MM.1S (cell line): Measurements from ENCODE around the gene ABL2.
A peak's percentile ranks its signal among the peaks of the same experiment; 100 is the strongest.

Source experiments
- DNase-seq: peaks from one replicate; pipeline ENCODE4 v3.0.0-alpha.2; 2015
- H2AFZ ChIP-seq: fragments of 300-600 bp; sonication (generic); 2 replicates; pipeline ENCODE4 v1.6.0; 2016; ENCODE audit warnings: antibody characterized with exemption, low read length
- H3F3A ChIP-seq: fragments of 300-600 bp; sonication (generic); 2 replicates; pipeline ENCODE4 v1.6.1; 2016; ENCODE audit warnings: mild to moderate bottlenecking, antibody characterized with exemption, low read length, moderate library complexity, mixed read lengths; ENCODE audit not compliant: insufficient read depth
- H3K27ac ChIP-seq: fragments of 300-600 bp; sonication (generic); 2 replicates; pipeline ENCODE4 v1.5.1; 2016; ENCODE audit warnings: mild to moderate bottlenecking, low read length
- H3K27me3 ChIP-seq: fragments of 300-600 bp; sonication (generic); replicated peaks from 2 replicates; pipeline ENCODE4 v1.6.0; 2016; ENCODE audit warnings: low read length; ENCODE audit not compliant: insufficient read depth
- H3K36me3 ChIP-seq: fragments of 300-600 bp; sonication (generic); replicated peaks from 2 replicates; pipeline ENCODE4 v1.6.1; 2016; ENCODE audit warnings: mild to moderate bottlenecking, low read length, mixed read lengths; ENCODE audit not compliant: insufficient read depth
- H3K4me1 ChIP-seq: fragments of 300-600 bp; sonication (generic); 2 replicates; pipeline ENCODE4 v1.6.1; 2016; ENCODE audit warnings: low read length, mixed read lengths
- H3K4me2 ChIP-seq: fragments of 300-600 bp; sonication (generic); 2 replicates; pipeline ENCODE4 v1.6.0; 2016; ENCODE audit warnings: low read depth, low read length
- H3K4me3 ChIP-seq: fragments of 300-600 bp; sonication (generic); 2 replicates; pipeline ENCODE4 v1.5.1; 2016; ENCODE audit warnings: low read length, mixed read lengths
- H3K79me2 ChIP-seq: fragments of 300-600 bp; sonication (generic); 2 replicates; pipeline ENCODE4 v1.6.1; 2016; ENCODE audit warnings: mixed run types, low read length, mixed read lengths
- H3K9ac ChIP-seq: fragments of 300-600 bp; sonication (generic); 2 replicates; pipeline ENCODE4 v1.6.1; 2016; ENCODE audit warnings: low read length, mixed read lengths
- H3K9me2 ChIP-seq: fragments of 300-600 bp; sonication (generic); replicated peaks from 2 replicates; pipeline ENCODE4 v1.6.1; 2016; ENCODE audit warnings: mild to moderate bottlenecking, low read length, mixed read lengths; ENCODE audit not compliant: insufficient read depth
- H3K9me3 ChIP-seq: fragments of 300-600 bp; sonication (generic); replicated peaks from 2 replicates; pipeline ENCODE4 v1.6.1; 2016; ENCODE audit warnings: mild to moderate bottlenecking, low read length, mixed read lengths; ENCODE audit not compliant: insufficient read depth
- H4K20me1 ChIP-seq: fragments of 300-600 bp; sonication (generic); 2 replicates; pipeline ENCODE4 v1.6.1; 2016; ENCODE audit warnings: mild to moderate bottlenecking, low read length, moderate library complexity, mixed read lengths; ENCODE audit not compliant: insufficient read depth
- EZH2 ChIP-seq: fragments of 300-600 bp; sonication (generic); optimal IDR thresholded peaks from 2 replicates; pipeline ENCODE3; 2017; ENCODE audit warnings: low read depth, mild to moderate bottlenecking, antibody characterized with exemption, low read length, mixed read lengths
- EZH2phosphoT487 ChIP-seq: fragments of 300-600 bp; sonication (generic); IDR thresholded peaks from 2 replicates; pipeline ENCODE4 v1.6.1; 2018; ENCODE audit warnings: antibody characterized with exemption, low read length
- TF ChIP-seq, protein P1 (sequence below): fragments of 300-600 bp; sonication (generic); IDR thresholded peaks from 2 replicates; pipeline ENCODE4 v1.5.1; 2016; ENCODE audit warnings: antibody characterized with exemption, low read length, mixed read lengths

ABL2 gene

DNA sequence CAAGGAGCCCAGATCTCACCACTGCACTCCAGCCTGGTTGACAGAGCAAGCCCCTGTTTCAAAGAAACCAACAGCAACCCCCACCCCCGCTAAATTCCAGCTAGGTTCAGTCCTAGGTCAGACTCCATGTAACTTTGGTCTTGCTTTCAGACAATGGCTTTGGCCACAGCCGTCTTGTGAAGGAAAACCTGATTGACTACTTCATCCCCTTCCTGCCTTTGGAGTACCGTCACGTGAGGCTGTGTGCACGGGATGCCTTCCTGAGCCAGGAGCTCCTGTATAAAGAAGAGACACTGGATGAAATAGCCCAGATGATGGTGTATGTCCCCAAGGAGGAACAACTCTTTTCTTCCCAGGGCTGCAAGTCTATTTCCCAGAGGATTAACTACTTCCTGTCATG, 134.7 kb downstream of the ABL2 start:
- H3F3A ChIP-seq = peaks cover 22% of the 10 kb centered on the region
- no peak overlapping the region for H3K9ac ChIP-seq
- H2AFZ ChIP-seq = no peak overlapping the region
- no peak overlapping the region for H3K4me3 ChIP-seq
- no peaks in the 10 kb centered on the region for H3K9me2 ChIP-seq
- H3K27ac ChIP-seq = no peak overlapping the region
- TF ChIP-seq, protein P1, sequence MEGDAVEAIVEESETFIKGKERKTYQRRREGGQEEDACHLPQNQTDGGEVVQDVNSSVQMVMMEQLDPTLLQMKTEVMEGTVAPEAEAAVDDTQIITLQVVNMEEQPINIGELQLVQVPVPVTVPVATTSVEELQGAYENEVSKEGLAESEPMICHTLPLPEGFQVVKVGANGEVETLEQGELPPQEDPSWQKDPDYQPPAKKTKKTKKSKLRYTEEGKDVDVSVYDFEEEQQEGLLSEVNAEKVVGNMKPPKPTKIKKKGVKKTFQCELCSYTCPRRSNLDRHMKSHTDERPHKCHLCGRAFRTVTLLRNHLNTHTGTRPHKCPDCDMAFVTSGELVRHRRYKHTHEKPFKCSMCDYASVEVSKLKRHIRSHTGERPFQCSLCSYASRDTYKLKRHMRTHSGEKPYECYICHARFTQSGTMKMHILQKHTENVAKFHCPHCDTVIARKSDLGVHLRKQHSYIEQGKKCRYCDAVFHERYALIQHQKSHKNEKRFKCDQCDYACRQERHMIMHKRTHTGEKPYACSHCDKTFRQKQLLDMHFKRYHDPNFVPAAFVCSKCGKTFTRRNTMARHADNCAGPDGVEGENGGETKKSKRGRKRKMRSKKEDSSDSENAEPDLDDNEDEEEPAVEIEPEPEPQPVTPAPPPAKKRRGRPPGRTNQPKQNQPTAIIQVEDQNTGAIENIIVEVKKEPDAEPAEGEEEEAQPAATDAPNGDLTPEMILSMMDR = no peak
- TF ChIP-seq EZH2 (no peak), EZH2phosphoT487 (no peak)
- H3K9me3 ChIP-seq = no peaks in the 10 kb centered on the region
- no peak for DNase-seq
- no peak overlapping the region for H3K4me2 ChIP-seq
- peaks cover 54% of the 10 kb centered on the region for H3K79me2 ChIP-seq
- H3K27me3 ChIP-seq = no peaks in the 10 kb centered on the region
- peaks cover 11% of the 10 kb centered on the region; the same call in 1 of the 2 replicates for H4K20me1 ChIP-seq
- H3K4me1 ChIP-seq = no peaks in the 10 kb centered on the region; the same call in 1 of the 2 replicates
- H3K36me3 ChIP-seq = peaks cover 41% of the 10 kb centered on the region

DNA sequence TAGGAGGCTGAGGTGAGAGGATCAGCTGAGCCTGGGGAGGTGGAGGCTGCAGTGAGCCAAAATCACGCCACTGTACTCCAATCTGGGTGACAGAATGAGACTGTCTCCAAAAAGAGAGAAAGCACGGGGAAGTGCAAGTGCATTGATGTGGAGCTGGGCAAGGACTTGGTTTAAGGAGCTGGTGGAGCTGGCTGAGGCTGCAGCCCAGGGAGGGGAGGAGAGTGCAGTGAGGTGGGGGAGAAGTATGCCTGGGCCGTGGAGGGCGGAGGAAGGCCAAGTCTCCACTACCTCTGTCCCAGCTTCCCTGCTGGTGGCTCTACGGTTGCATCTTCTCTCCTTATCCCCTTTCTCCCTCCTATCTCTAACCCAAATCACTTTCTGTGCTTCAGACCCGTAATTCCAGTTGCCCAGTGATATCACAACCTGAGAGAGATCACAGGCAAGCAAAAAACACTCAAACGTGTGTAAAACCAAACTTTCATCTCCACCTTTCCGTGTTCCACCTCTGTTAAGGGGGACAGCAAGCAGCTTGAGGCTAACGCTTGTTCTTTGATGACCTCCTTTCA, 136.5 kb downstream of the ABL2 start:
- no peak overlapping the region for H3K4me3 ChIP-seq
- H2AFZ ChIP-seq = no peak overlapping the region
- peaks cover 72% of the 10 kb centered on the region for H3K79me2 ChIP-seq
- H3K9me3 ChIP-seq = no peaks in the 10 kb centered on the region
- no peaks in the 10 kb centered on the region for H3K9me2 ChIP-seq
- no peak for DNase-seq
- H3K36me3 ChIP-seq = peaks cover 53% of the 10 kb centered on the region
- H3K4me2 ChIP-seq = no peak overlapping the region
- H3K27me3 ChIP-seq = no peaks in the 10 kb centered on the region
- no peak overlapping the region for H3K9ac ChIP-seq
- no peak for TF ChIP-seq EZH2phosphoT487
- H3F3A ChIP-seq = peaks cover 31% of the 10 kb centered on the region
- no peak overlapping the region for H3K27ac ChIP-seq
- H3K4me1 ChIP-seq = peaks cover 17% of the 10 kb centered on the region
- H4K20me1 ChIP-seq = peaks cover 11% of the 10 kb centered on the region; the same call in 1 of the 2 replicates

DNA sequence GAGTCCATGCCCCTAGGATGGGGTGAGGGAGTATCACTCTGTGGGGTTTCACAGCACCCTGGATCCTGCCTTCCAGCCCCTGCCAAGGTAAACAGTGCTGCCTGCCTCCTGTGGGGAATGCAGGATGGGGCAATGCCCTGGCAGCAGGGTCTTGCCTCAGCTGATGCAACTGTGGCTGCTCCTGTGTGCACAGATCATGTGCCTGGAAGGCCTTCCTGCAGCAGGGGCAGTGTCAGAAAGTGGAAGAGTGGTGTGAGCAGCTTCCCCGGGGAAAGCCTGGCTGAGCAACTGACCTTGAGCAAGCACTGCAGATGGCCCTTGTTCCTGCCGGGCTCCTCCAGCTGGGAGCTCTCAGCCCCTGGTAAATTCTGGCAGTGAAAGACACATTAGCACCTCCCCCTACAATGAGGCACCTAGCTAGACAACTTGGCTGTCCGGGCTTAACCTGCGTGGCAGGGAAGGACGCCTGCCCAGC, 137.7 kb downstream of the ABL2 start:
- DNase-seq = no peak
- H3K9ac ChIP-seq = no peak overlapping the region
- peaks cover 66% of the 10 kb centered on the region for H3K36me3 ChIP-seq

More for the DNA sequence above, 137.7 kb downstream of the ABL2 start:
- no peak overlapping the region for H3K4me3 ChIP-seq
- H3F3A ChIP-seq = peaks cover 38% of the 10 kb centered on the region
- H3K9me2 ChIP-seq = no peaks in the 10 kb centered on the region
- peaks cover 85% of the 10 kb centered on the region for H3K79me2 ChIP-seq
- TF ChIP-seq, protein P1 = no peak
- no peak for TF ChIP-seq EZH2
- TF ChIP-seq EZH2phosphoT487 = no peak
- H3K4me1 ChIP-seq = peaks cover 30% of the 10 kb centered on the region
- no peaks in the 10 kb centered on the region for H3K9me3 ChIP-seq
- H3K4me2 ChIP-seq = no peak overlapping the region
- H3K27me3 ChIP-seq = no peaks in the 10 kb centered on the region
- peaks cover 11% of the 10 kb centered on the region; the same call in 1 of the 2 replicates for H4K20me1 ChIP-seq
- H3K27ac ChIP-seq = peak overlapping the region; percentile 9; the same call in 1 of the 2 replicates
- no peak overlapping the region for H2AFZ ChIP-seq
